ENCODE measurements around the gene LUM. TPM values are rescaled to one million over a fixed set of nuclear protein-coding genes. Genes with fewer than 3 reads are reported as not detected.

The LUM gene
- polyA plus RNA-seq, 1 of the 3 experiments (the other 2 are of a cell fraction) = 30.6 TPM

- Histone ChIP-seq H3K4me3 (ENCODE audit: low read depth in 2 of 2, low read length in 1 of 2) (no peak overlapping the region), H3K9me2 (no peaks in the 10 kb centered on the region), H3K4me2 (no peak overlapping the region), H3K79me2 (ENCODE audit: insufficient read depth) (no peaks in the 10 kb centered on the region), H3K9me3 (no peaks in the 10 kb centered on the region), H4K20me1 (ENCODE audit: insufficient read depth) (no peaks in the 10 kb centered on the region), H3K27me3 (ENCODE audit: insufficient read depth) (no peaks in the 10 kb centered on the region), H3K9ac (no peak overlapping the region), H3K4me1 (ENCODE audit: control insufficient read depth in 1 of 2, insufficient read depth in 2 of 2, low read depth in 1 of 2, low read length in 1 of 2) (no peaks in the 10 kb centered on the region), H3K36me3 (replicated peaks in 1 of 2; ENCODE audit: control insufficient read depth in 1 of 2, insufficient read depth in 2 of 2, low read length in 1 of 2) (no peaks in the 10 kb centered on the region), H3K27ac (ENCODE audit: low read depth in 2 of 2, low read length in 1 of 2) (no peak overlapping the region), H3F3A (replicated peaks; ENCODE audit: insufficient read depth) (no peaks in the 10 kb centered on the region), H2AFZ (ENCODE audit: low read depth) (no peak overlapping the region)
- WGBS (ENCODE audit: low lambda C conversion rate) = 87% methylated on average over 1 of the region's 1 CpG
- ChIA-PET POLR2A (no interaction called here), CTCF (interaction anchor here (1.0 to 1.7 kb wide), 2 partner anchors 9 to 83 kb away, joined by 3 to 4 read pairs; no protein-coding TSS in a partner anchor)
- DNase-seq = no peak
- TF ChIP-seq FOSL2 (IDR thresholded peaks at IDR 0.05; ENCODE audit: borderline replicate concordance, low read depth) = no peak
- TF ChIP-seq TEAD4 (IDR thresholded peaks at IDR 0.05; ENCODE audit: borderline replicate concordance, insufficient read depth) = no peak
- TF ChIP-seq TAF1 (IDR thresholded peaks at IDR 0.05; ENCODE audit: borderline replicate concordance, low read depth, low read length) = no peak
- no peak for TF ChIP-seq JUND (IDR thresholded peaks at IDR 0.05)
- TF ChIP-seq CHD2 (IDR thresholded peaks at IDR 0.05; ENCODE audit: low read length, partially characterized antibody) = no peak
- TF ChIP-seq RFX5 (IDR thresholded peaks at IDR 0.05; ENCODE audit: low read length) = no peak
- no peak for TF ChIP-seq SMC3 (IDR thresholded peaks at IDR 0.05; ENCODE audit: low read depth, low read length)
- no peak for TF ChIP-seq GABPA (IDR thresholded peaks at IDR 0.05; ENCODE audit: low read depth)
These were observed 50.2 kb downstream of the LUM start for GRCh38 chr12:91061091-91061490.

- DNase-seq = no peak
- Histone ChIP-seq H4K20me1 (ENCODE audit: insufficient read depth) (no peaks in the 10 kb centered on the region), H3K9ac (no peak overlapping the region), H3K79me2 (ENCODE audit: insufficient read depth) (no peaks in the 10 kb centered on the region), H3K27me3 (ENCODE audit: insufficient read depth) (no peaks in the 10 kb centered on the region), H3K4me3 (ENCODE audit: low read depth in 2 of 2, low read length in 1 of 2) (no peak overlapping the region), H3F3A (replicated peaks; ENCODE audit: insufficient read depth) (no peaks in the 10 kb centered on the region), H3K36me3 (replicated peaks in 1 of 2; ENCODE audit: control insufficient read depth in 1 of 2, insufficient read depth in 2 of 2, low read length in 1 of 2) (no peaks in the 10 kb centered on the region), H2AFZ (ENCODE audit: low read depth) (no peak overlapping the region), H3K27ac (ENCODE audit: low read depth in 2 of 2, low read length in 1 of 2) (no peak overlapping the region), H3K9me3 (no peaks in the 10 kb centered on the region), H3K9me2 (no peaks in the 10 kb centered on the region), H3K4me2 (no peak overlapping the region), H3K4me1 (ENCODE audit: control insufficient read depth in 1 of 2, insufficient read depth in 2 of 2, low read depth in 1 of 2, low read length in 1 of 2) (no peaks in the 10 kb centered on the region)
- ChIA-PET POLR2A (no interaction called here), CTCF (no interaction called here)
- no peak for TF ChIP-seq RCOR1 (IDR thresholded peaks at IDR 0.05; ENCODE audit: low read length)
- TF ChIP-seq POLR2AphosphoS5 (IDR thresholded peaks at IDR 0.05; ENCODE audit: low read depth, low read length) = no peak
- TF ChIP-seq CTCF (IDR thresholded peaks at IDR 0.05) = no peak
- no peak for TF ChIP-seq TAF1 (IDR thresholded peaks at IDR 0.05; ENCODE audit: borderline replicate concordance, low read depth, low read length)
- TF ChIP-seq GATA2 (CRISPR knock-in tag; IDR thresholded peaks at IDR 0.05) = no peak
- TF ChIP-seq PBX3 (IDR thresholded peaks at IDR 0.05) = no peak
- TF ChIP-seq SIN3A (IDR thresholded peaks at IDR 0.05; ENCODE audit: borderline replicate concordance, low read depth, low read length) = no peak
- no peak for TF ChIP-seq FOXJ3 (CRISPR knock-in tag; IDR thresholded peaks at IDR 0.05)
These were observed 52.1 kb downstream of the LUM start for GRCh38 chr12:91059211-91059610.
